GM13977 (cell line): Measurements from ENCODE around the gene ANKRD49.

Experiments used
- DNase-seq: peaks from one replicate; pipeline ENCODE4 v3.0.0; 2012; ENCODE audit warnings: low spot score
- CTCF ChIP-seq: IDR thresholded peaks from 2 replicates; pipeline ENCODE4 v1.5.1; 2012; ENCODE audit warnings: mild to moderate bottlenecking, control low read depth; ENCODE audit not compliant: insufficient read depth; ENCODE audit errors: extremely low read depth, missing control alignments
- in situ Hi-C: fragments of 300-500 bp; cut with MboI; formaldehyde crosslinking; loops from one replicate; pipeline ENCODE4 v1.12.0; 2022; ENCODE audit warnings: low sequenced_read_pairs, low pct_unique_long_range_greater_than_20kb, mixed read lengths, inconsistent platforms; ENCODE audit not compliant: unreplicated experiment

Gene ANKRD49, protein sequence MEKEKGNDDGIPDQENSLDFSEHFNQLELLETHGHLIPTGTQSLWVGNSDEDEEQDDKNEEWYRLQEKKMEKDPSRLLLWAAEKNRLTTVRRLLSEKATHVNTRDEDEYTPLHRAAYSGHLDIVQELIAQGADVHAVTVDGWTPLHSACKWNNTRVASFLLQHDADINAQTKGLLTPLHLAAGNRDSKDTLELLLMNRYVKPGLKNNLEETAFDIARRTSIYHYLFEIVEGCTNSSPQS

GRCh38 chr11:94493281-94494125 is at the start of gene ANKRD49, which contains the start of gene MRE11:
Gene ANKRD49 (plus strand): TSS chr11:94493984. CDS start chr11:94496694, 2,710 bp downstream.
Gene MRE11 (minus strand): TSS chr11:94493844. CDS start chr11:94492801, 1,043 bp downstream.
- DNase-seq, result peak; percentile 87
- in situ Hi-C loops, result no loop called here
- no peak for TF ChIP-seq CTCF

- in situ Hi-C loops, result no loop called here
- TF ChIP-seq CTCF, result no peak
- no peak for DNase-seq
Observed at GRCh38 chr11:94445641-94446040, 48.1 kb upstream of the ANKRD49 start.

DNA sequence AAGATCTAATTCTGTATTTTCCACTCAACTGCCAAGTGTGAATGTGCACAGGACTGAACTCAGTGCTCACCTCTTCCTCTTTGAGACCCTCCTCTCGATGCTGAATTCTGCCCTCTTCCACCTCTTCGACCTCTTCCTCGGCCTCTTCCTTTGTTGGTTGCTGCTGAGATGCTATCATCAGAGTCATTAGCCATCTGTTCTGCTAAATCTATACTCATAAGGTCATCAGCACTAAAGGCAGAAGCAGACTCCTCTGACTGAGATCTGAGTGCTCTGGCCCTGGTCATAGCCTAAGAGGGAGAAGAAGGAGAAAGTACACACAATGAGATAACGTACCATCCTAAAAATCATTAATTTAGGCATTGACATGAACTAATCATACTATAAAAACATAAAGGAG is 46.6 kb upstream of the ANKRD49 start:
- TF ChIP-seq CTCF, result no peak
- in situ Hi-C loops, result no loop called here
- no peak for DNase-seq

DNA sequence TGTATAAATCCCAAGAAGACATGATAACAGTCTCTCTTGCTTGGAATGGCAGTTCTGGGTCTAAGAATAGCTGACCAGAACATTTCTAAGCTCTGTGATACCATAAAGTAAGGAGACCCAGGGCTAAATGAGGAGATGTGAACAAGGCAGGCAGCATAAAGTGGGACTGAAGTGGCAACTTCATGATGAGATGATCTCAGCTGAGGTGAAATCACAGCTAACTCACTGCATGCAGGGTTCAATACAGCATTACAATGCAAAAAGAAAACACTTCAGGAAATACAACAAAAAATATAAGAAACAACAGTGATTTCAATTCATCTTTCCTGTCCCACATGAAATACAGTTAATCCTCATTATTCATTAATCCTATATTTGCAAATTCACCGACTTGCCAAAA is 44.8 kb upstream of the ANKRD49 start:
- in situ Hi-C loops, result no loop called here
- DNase-seq, result no peak
- no peak for TF ChIP-seq CTCF

GRCh38 chr11:94449437-94449836 is 44.3 kb upstream of the ANKRD49 start:
- in situ Hi-C loops, result no loop called here
- TF ChIP-seq CTCF, result no peak
- DNase-seq, result no peak

GRCh38 chr11:94450048-94450447 is 43.7 kb upstream of the ANKRD49 start:
- in situ Hi-C loops, result no loop called here
- TF ChIP-seq CTCF, result no peak
- DNase-seq, result no peak
